Breast epithelium (tissue), 4 donors: ENCODE results near the gene GALNT9. TPM values are rescaled to one million over a fixed set of nuclear protein-coding genes. Genes with fewer than 3 reads are reported as not detected.

ENCODE experiments used
- DNase-seq, 2 donors: peaks; one replicate each; pipeline ENCODE4 v3.0.0-alpha.2; 2019; ENCODE audit warnings: low spot score in 2 of 2
- H3K27ac ChIP-seq, 2 donors: fragments of 200-600 bp; sonication (generic) in 1 of 2; one replicate each; pipeline ENCODE4 v1.5.1; 2016 to 2019; ENCODE audit warnings: mild to moderate bottlenecking in 1 of 2
- H3K27me3 ChIP-seq, 2 donors: fragments of 200-600 bp; sonication (generic) in 1 of 2; one replicate each; pipeline versions ENCODE4 v1.5.1 to v1.6.0; 2017 to 2019; ENCODE audit warnings: control low read depth in 1 of 2, mild to moderate bottlenecking in 1 of 2
- H3K36me3 ChIP-seq: fragments of 200-600 bp; one replicate; pipeline ENCODE4 v1.5.1; 2019
- H3K4me1 ChIP-seq, 2 donors: fragments of 200-600 bp; sonication (generic); one replicate each; pipeline ENCODE4 v1.5.1; 2016 to 2019; ENCODE audit warnings: control low read depth in 1 of 2
- H3K4me3 ChIP-seq, 3 donors: fragments of 200-600 bp; sonication (generic); 1 replicate in 2 of 3; 2 replicates in 1 of 3; pipeline ENCODE4 v1.5.1; 2016 to 2019; ENCODE audit warnings: mild to moderate bottlenecking in 3 of 3, moderate library complexity in 2 of 3
- H3K9me3 ChIP-seq, 2 donors: fragments of 200-600 bp; sonication (generic) in 1 of 2; one replicate each; pipeline ENCODE4 v1.5.1; 2016 to 2019; ENCODE audit warnings: control low read depth in 1 of 2
- POLR2A ChIP-seq: fragments of 450-650 bp; IDR thresholded peaks from one replicate; pipeline ENCODE4 v1.6.1; 2016; ENCODE audit warnings: antibody characterized with exemption, mild to moderate bottlenecking, moderate library complexity
- POLR2AphosphoS5 ChIP-seq, 3 donors: sonication (generic); formaldehyde crosslinking; IDR thresholded peaks; one replicate each; pipeline ENCODE4 v1.6.1; 2017; ENCODE audit warnings: antibody characterized with exemption in 3 of 3
- intact Hi-C: fragments of 100-400 bp; cut with DNase I; formaldehyde crosslinking; loops from one replicate; pipeline ENCODE4 v1.15.1; 2023; ENCODE audit warnings: low total_unique reads
- total RNA-seq, 3 donors: library from RNA; depleted of rRNA; stranded (reverse); fragments of >200 nt; gene quantifications; one replicate each; pipeline ENCODE4 v1.1.0, GENCODE V29; 2016
- TF ChIP-seq, protein P1 (sequence below), 3 donors: fragments of 450-650 bp; IDR thresholded peaks; one replicate each; pipeline ENCODE4 v1.5.1; 2016 to 2017; ENCODE audit warnings: antibody characterized with exemption in 3 of 3, mild to moderate bottlenecking in 3 of 3, moderate library complexity in 3 of 3

GALNT9 gene
- total RNA-seq, 3 donors from 2014 or later, result 2.9 TPM; not detected in 2

DNA sequence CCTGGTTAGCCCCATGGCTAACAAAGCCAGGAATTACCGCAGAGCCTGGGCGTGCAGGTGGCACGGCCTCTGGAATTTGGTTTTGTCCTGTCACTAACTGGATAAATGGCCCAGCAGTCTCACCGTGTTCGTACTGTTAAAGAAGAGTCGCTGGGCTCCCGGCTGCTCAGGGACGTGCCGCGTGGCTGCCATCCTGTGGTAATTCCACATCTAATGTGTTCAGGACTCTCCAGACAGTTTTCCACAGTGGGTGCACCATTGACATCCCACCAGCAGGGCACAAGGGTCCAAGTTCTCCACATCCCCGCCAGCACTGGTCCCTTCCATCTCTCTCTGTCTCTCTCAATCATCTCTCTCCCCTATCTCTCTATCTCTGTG, 165.5 kb downstream of the GALNT9 start:
- Histone ChIP-seq H3K4me3 (no peak overlapping the region), H3K4me1 (peaks cover 3 to 13% of the 10 kb centered on the region in 2 donors), H3K27me3 (peaks cover 0 to 20% of the 10 kb centered on the region in 2 donors), H3K36me3 (no peaks in the 10 kb centered on the region), H3K9me3 (no peaks in the 10 kb centered on the region), H3K27ac (no peak overlapping the region)
- DNase-seq, result no peak
- intact Hi-C loops, result no loop called here
- TF ChIP-seq, protein P1, sequence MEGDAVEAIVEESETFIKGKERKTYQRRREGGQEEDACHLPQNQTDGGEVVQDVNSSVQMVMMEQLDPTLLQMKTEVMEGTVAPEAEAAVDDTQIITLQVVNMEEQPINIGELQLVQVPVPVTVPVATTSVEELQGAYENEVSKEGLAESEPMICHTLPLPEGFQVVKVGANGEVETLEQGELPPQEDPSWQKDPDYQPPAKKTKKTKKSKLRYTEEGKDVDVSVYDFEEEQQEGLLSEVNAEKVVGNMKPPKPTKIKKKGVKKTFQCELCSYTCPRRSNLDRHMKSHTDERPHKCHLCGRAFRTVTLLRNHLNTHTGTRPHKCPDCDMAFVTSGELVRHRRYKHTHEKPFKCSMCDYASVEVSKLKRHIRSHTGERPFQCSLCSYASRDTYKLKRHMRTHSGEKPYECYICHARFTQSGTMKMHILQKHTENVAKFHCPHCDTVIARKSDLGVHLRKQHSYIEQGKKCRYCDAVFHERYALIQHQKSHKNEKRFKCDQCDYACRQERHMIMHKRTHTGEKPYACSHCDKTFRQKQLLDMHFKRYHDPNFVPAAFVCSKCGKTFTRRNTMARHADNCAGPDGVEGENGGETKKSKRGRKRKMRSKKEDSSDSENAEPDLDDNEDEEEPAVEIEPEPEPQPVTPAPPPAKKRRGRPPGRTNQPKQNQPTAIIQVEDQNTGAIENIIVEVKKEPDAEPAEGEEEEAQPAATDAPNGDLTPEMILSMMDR (IDR thresholded peaks at IDR 0.05), result no peak
- no peak for TF ChIP-seq POLR2AphosphoS5 (IDR thresholded peaks at IDR 0.05)
- TF ChIP-seq POLR2A, result no peak

DNA sequence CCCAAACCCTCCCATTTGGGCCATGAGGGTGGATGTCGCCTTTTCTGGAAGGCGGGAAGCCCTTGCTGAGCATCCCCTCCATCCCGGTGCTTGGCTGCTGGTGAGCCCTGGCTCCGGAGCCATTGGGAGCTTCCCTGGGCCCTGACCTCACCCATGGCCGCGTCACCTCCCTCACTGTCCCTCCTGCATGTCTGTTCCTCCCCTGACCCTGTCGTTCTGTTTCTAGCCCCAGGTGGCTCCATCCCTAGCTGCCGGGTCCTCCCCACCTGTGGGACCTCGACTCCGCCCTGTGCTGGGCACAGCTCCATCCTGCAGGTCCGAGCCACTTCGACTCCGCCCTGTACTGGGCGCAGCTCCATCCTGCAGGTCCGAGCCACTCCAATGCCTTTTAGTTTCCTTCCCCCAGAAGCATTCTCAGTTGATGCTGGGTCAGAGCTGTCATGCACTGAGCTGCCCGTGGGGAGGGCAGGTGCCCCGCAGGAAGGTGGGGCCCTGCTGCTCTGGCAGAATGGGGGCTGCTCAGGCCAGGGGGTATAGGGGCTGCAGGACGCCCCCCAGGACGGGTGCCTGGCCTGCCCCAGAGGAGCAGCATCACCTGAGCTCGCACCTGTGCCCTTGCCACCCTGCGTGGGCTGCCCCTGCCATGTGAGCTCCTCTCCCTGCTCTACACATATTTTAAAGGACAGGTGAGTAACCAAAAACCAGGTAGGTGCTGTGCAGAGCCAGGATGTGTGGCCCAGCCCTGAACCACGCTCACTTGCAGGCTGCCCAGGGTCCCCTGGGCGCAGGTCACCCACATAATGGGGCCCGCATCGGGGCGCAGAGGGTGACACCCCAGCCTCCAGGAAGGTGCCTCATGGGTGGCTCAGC, 166.1 kb downstream of the GALNT9 start:
- no peak for TF ChIP-seq POLR2AphosphoS5 (IDR thresholded peaks at IDR 0.05)
- TF ChIP-seq, protein P1 (IDR thresholded peaks at IDR 0.05), result no peak
- TF ChIP-seq POLR2A, result no peak
- DNase-seq, result no peak
- H3K9me3 ChIP-seq, result no peaks in the 10 kb centered on the region
- intact Hi-C loops, result no loop called here
- peaks cover 0 to 14% of the 10 kb centered on the region in 2 donors for H3K27me3 ChIP-seq
- peak overlapping the region in 1 of 2 donors; percentile 1 for H3K27ac ChIP-seq
- peaks cover 3 to 13% of the 10 kb centered on the region in 2 donors for H3K4me1 ChIP-seq
- H3K36me3 ChIP-seq, result no peaks in the 10 kb centered on the region
- peak overlapping the region in 2 of 3 donors; percentile 11 to 56 for H3K4me3 ChIP-seq

DNA sequence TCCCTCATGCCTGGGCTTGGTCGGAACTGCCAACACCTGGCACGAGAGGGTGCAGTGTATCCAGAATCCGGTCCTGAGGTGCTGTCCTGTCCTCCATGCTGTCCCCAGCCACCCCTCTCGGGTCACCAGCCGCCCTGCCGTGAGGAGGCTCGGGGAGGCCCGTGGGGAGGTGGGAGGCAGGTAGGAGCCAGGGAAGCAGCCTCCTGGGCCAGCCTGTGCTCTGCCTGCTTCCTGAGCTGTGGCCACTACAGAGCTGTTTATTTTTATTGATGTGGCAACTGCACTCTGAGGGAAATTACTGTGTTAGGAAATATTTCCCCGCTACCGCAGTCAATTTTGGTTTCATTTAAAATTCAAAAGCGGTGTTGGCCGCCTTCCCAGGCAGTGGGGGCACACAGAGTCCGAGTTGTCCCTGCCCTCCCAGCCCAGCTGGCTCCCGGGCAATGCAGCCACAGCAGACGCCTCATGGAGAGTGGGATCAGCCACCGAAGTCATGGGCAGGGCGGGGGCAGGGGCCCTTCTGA, 166.8 kb downstream of the GALNT9 start:
- H3K9me3 ChIP-seq, result no peaks in the 10 kb centered on the region
- no peak for DNase-seq
- peak overlapping the region in 2 of 3 donors; percentile 11 to 56 for H3K4me3 ChIP-seq
- peaks cover 3 to 13% of the 10 kb centered on the region in 2 donors for H3K4me1 ChIP-seq
- TF ChIP-seq, protein P1 (IDR thresholded peaks at IDR 0.05), result no peak
- TF ChIP-seq POLR2AphosphoS5 (IDR thresholded peaks at IDR 0.05), result no peak
- TF ChIP-seq POLR2A, result no peak
- H3K27ac ChIP-seq, result peak overlapping the region in 1 of 2 donors; percentile 1
- intact Hi-C loops, result no loop called here
- H3K36me3 ChIP-seq, result no peaks in the 10 kb centered on the region
- peaks cover 0 to 11% of the 10 kb centered on the region in 2 donors for H3K27me3 ChIP-seq

DNA sequence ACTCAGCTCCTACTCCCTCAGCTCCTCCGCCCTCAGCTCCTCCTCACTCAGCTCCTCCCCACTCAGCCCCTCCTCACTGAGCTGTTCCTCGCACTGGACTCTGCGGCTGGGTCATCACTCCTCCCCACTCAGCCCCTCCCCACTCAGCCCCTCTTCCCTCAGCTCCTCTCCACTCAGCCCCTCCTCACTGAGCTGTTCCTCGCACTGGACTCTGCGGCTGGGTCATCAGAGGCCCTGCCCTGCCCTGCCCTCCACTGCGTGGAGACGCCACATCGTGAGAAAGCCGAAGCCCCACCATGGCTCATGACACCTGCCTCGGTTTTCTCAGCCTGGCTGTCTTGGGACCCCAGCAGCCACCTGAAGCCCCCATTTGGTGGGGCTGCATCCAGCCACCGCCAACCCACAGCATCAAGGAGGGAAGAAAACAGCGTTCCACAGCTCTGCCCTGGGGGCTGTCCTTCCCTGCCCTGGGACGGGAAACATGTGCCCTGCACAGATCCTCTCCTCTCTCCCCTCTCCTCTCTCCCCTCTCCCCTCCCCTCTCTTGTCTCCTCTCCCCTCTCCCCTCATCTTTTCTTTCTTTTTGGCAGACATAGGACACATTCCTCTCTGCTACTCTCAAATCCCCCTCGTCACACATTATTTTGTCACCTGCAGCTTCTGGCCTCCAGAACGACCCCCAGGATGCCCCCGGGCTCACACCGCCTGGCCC, 167.4 kb downstream of the GALNT9 start:
- no peak for DNase-seq
- Histone ChIP-seq H3K27ac (peak overlapping the region in 1 of 2 donors; percentile 1), H3K4me1 (peaks cover 3 to 13% of the 10 kb centered on the region in 2 donors), H3K4me3 (peak overlapping the region in 1 of 3 donors; percentile 56), H3K36me3 (no peaks in the 10 kb centered on the region), H3K9me3 (no peaks in the 10 kb centered on the region), H3K27me3 (peaks cover 0 to 11% of the 10 kb centered on the region in 2 donors)
- intact Hi-C loops, result no loop called here
- TF ChIP-seq POLR2A, result no peak
- TF ChIP-seq POLR2AphosphoS5 (IDR thresholded peaks at IDR 0.05), result no peak
- TF ChIP-seq, protein P1 (IDR thresholded peaks at IDR 0.05), result no peak
